HG03460 (cell line): ENCODE data around the gene GPRC5A.

Experiments used
- ATAC-seq: cut with Tn5 transposase; IDR thresholded peaks from one replicate; pipeline ENCODE4 v1.9.1; 2021; ENCODE audit not compliant: unreplicated experiment

GPRC5A gene

DNA sequence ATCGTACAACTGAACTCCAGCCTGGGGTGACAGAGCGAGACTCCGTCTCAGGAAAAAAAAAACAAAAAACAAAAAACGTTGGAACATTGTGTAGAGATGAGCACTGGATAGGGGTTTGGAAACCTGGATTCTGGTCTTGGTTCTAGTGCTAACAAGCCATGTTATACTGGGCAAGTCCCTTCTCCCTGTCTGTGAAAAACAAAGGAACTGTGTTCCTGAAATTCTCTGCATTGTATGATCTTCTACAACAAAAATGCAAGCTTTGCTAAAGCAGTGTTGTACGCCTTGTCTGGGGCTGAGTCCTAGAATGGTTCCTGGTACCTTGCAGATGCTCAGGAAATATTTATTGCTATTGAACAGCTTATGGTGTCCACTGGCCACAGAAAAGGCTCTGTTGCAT is 47.2 kb downstream of the GPRC5A start:
- ATAC-seq = no peak

DNA sequence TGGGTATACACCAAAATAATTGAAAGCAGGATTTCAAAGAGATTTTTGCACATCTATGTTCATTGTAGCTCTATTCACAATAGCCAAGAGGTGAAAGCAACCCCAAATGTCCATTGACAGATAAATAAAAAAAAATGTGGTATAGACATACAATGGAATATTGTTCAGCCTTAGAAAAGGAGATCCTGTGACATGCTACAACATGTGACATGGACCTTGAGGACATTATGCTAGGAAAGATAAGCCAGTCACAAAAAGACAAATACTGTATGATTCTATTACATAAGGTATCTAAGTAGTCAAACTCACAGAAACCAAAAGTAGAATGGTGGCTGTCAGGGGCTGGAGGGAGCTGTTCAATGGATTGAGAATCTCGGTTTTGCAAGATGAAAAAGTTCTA is 48.5 kb downstream of the GPRC5A start:
- no peak for ATAC-seq

DNA sequence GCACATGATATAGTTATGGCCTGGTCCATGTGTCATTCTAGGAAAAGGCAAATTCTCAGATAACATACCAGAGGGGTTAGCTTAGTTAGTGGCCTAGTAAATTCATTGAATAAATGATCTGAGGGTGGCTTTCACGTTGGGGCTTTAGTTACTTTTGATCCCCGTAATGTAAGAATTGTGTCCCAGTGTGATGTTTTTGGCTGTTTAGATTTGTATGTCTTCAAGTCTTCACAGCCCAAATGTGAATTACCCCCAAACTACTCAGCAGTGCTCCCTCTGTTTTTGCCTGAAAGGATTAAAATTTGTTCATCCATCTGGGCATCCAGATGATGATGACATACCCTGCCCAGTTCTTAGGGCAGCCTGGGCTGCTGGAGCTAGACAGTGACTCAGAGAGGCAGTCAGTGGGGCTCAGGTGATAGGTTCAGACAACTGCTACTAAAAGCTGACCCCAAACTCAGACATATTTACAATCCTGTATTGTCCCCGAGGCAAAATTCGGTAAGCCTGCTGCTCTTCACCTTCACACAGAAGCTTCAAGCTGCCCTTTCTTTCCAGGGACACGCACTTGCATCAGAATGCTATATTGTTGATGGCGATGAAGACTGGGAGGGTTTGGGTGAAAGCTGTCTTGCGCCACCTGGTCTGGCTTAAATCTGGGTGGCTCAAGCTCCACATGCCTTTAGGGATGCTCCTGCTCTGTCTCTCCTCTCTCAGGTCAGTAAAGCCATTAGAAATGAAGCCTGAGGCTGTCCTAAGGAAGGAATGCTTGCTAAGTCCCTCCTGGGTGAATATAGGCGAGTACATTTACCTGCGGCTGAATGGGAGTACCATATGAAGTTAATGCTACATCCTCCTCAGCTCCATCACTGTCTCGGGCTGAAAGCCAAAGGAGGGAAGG is 50.3 kb downstream of the GPRC5A start:
- ATAC-seq = no peak

DNA sequence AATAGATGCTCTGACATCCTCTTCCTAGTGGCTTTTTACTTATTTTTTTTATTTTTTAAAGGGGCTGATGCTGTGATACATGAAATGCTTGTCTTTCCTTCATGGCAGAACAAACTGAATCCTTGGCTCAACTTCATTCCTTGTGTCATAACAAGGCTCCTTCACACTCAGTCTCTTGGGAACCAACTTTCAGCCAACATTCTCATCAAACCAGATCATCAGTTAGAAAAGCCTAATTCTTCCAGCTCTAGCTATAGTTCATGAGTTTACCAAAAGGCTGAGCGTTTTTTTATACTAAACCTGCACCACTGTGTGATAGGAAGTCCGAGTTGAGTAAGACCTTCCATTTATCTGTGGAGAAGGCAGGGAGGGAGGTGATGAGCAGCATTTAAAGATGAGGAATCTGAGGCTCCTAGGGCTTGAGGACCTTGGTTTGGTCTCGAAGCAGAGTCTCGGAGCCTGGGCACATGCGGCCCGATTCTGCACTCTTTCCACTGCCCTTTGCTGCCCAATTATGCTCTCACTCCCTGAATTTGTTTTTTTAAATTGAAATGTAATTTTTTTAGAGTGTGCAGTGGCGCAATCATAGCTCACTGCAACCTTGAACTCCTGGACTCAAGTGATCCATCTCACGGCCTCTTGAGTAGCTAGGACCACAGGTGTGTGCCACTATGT is 52.4 kb downstream of the GPRC5A start:
- ATAC-seq = no peak

DNA sequence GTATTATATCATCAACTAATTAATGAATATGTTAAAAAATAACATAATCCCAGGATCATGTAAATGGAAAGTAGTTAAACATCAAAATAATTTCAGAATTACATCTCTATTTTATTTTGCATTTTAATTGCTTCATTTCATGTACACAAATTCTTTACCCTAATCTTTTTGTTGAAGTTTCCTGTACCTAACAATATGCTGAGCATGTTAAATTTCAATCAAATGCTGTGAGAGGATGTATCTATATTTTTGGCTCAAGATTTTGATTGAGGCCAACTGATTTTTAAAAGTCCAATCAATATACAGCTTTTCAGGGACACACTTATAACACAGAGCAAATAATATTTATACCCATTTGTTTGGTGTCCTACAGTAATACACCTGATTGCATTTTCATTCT is 54.2 kb downstream of the GPRC5A start:
- ATAC-seq = no peak

DNA sequence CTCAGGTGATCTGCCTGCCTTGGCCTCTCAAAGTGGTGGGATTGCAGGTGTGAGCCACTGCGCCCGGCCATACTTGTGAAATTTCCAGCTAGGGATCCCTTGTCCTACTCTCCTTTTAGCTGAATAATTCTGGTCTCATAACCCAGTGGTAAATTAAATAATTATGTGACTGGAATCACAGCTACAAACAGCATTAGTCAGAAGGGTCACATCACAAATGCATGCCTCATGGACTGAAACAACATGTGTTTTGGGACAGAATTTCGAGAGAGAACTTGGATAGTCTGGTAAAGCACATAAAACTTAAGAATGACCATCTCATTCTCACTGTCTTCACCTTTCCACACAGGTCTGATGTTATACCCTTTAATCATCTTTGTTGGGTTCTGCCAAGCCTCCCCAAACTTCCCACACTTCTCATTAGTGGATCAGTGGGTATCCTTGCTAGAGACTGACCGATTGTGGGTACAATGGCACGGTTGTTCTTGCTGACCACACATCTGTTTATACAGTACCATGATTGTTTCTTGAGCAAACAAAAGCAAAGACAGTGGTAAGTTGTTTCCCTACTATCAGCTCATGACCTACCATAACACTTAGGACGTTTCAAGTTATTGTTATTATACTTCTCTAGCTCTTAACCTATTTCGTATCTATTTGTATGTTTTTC is 55.5 kb downstream of the GPRC5A start:
- ATAC-seq = no peak

DNA sequence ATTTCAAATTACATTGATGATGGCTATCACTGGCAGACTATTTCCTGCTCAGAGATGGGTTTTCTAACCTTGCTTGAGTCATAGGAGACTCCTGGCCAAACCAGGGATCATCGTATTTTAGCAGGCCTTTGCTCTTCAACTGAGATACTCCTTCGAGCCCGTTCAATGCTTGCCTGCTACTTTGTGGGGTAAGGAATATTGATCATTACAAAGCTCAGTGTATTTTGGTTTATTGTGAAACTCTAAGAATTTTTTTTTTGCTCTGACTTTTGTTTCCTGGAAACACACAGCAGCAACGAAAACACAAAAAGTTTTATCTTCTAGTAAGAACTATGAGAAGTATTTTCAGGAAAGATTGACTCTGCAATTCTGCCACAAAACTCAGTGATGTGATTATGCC is 56.5 kb downstream of the GPRC5A start:
- ATAC-seq = no peak

DNA sequence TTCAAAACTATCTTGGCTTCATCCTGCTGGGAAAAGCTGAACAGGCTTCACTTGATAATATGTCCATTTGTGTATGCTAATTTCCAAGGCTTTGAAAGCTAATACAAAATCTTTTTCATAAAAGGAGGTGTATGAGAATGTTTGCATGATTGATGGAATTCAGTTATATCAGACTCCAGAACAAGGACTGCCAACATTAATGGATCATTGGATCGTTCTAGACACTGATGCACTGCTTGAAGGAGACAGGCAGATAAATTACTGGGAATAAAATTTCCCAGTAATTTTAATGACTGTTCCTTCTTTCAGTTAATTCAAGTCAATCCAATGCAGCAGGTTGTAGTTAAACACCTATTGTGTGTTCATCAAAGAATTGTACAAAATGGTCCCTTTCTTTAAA is 60.1 kb downstream of the GPRC5A start:
- no peak for ATAC-seq

DNA sequence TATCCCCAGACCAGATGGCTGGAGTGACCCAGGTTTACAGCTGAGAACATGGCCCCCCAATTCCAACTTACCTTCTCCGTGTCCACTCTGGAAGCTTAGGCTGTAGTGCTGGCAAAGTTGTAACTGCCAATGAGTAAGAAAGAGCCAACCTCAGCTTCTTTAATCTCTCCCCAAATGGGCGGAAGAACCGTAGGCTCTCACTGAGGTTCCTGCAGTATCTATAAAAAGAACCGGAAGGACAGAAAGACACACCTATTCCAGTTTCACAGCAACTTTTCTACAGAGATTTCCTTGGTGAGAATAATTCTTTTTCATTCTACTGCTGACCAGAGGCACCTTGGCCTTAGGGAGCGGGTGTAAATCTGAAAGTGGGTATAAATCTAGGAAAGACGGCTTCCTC is 60.7 kb downstream of the GPRC5A start, which contains the start of gene GPRC5D:
Gene GPRC5D, minus strand, starts transcription at position 135 of the 400 bp plus-strand sequence. CDS start 1,786 bp downstream, outside the sequence.
- ATAC-seq = no peak

DNA sequence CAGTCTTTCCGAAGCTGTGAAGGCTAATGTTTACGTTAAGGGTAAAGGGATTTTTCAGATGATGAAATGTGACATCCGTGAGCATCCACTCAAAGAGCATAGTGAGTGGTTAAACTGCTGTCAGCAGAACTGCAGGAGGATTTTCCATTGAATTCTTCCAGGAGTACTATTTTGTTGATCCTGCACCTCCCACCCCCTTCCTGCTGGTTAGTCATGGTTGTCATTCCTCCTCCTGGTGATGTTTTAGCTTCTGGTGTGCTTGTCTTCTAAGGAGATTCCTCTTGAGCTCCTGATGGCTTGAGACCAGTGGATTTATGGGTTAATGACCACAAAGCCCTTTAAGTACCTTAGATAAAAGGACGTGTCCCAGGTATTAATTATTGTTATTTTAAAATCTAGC is 63.0 kb downstream of the GPRC5A start:
- ATAC-seq = no peak

DNA sequence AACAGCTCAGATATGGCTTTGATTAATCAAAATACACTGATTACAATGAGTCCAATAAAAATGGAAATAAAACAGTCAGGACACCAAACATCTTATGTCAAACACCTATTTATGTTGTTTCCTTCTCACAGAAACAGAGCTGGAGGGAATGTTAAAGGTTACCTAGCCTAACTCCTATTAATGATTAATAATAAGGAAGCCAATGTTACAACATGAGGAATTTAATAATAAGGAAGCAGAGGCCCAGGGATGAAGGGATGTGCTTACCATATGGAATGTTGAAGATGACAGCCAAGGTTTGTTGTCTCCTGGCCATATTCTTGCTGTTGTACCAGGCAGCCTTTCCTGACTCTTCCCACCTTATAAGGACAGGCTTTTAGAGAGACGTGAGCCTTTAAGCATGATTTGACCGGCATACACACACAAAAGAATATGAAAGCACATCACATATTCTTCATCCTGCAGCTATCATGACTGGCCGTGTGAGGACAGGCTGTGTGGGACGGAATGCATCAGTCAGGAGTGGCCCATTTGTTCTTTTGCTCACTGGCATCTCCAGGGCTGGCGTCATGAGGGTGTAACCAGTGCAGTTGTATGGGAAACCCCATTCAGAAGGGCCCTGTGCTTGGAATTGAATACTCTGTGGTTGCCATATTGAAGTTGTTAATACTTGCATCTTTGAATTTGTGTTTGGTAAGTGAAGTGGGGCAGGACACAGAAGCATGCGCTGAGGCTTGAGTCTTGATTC is 63.7 kb downstream of the GPRC5A start:
- no peak for ATAC-seq

DNA sequence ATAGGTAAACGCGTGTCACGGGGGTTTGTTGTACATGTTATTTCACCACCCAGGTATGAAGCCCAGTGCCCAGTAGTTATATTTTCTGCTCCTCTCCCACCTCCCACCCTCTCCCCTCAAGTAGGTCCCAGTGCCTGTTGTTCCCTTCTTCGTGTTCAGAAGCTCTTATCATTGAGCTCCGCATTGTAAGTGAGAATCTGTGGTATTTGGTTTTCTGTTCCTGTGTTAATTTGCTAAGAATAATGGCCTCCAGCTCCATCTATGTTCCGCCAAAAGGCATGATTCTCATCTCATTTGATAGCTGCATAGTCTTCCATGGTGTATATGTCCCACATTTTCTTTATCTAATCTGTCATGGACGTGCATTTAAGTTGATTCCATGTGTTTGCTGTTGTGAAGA is 67.5 kb downstream of the GPRC5A start:
- no peak for ATAC-seq

DNA sequence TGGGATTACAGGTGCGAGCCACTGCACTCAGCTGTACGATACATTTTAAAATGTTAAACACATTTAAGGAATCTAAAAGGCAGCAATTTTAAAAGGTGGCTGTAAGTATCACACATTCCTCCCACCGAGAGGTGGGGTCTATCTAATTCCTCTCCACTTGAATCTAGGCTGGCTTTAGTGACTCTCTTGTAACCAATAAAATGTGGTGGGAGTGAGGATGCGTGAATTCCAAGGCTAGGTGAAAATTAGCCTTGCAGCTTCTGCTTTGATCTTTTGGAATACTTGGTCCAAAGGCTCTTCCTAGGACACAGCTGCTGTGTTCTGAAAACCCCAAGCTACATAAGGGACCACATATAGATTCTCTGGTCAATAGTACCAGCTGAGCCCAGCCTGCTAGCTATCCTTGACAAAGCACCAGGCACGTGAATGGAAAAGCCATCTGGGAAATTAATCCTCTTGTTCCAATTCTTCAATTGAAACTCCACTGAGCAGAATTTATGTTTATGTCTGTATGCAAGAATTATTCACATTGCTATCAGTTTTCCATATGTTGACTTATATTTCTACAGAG is 69.4 kb downstream of the GPRC5A start:
- ATAC-seq = no peak

DNA sequence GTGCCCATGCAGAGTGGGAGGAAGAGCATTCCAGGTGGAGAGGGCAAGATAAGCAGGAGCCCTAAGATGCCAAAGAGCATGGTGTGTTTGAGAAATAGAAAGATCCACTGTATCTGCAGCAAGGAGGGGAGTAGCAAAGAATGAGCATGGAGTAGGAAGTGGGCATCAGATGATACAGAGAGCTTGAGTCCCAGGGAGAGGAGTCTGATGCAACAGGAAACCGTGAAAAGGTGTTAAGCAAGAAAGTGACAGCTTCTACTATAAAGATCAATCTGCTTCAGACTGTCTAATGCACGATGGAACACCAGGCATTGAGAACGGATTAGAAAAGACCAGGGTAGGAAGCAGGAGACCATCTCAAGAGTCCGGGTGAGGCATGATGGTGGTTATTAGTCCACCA is 72.9 kb downstream of the GPRC5A start:
- ATAC-seq = no peak

DNA sequence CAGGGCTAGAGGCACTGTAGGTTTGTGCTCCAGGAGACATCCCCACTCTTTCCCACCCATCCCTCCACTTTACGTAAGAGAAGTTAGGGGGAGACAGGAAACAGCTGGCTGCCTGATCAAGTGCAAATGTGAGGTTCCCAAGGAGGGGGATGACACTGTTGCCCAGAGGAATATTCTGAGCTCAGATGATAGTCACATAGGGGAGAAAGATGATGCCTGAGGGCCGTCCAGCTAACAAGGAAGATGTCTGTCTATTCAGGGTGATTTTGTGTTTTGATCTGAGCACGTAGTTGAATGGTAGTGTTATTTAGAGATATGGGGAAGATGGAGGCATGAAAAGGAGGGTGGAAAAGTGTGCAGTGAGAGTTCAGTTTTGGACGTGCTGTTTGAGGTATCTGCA is 74.5 kb downstream of the GPRC5A start:
- ATAC-seq = no peak
